Measurements from ENCODE around the gene KCNQ1OT1.

GRCh38 chr11:2580571-2581001 is 119.2 kb downstream of the KCNQ1OT1 start:
- TF ChIP-seq CTCF (IDR thresholded peaks at IDR 0.05; ENCODE audit: low read depth, low read length), result no peak
- no peak for TF ChIP-seq EZH2phosphoT487 (IDR thresholded peaks at IDR 0.05; ENCODE audit: low read depth)

Data from OCI-LY3 (cell line).